ENCODE measurements around the gene RNF19B.
A peak's percentile ranks its signal among the peaks of the same experiment; 100 is the strongest.

RNF19B gene

GRCh38 chr1:32967888-32968568, 3.4 kb upstream of the RNF19B start:
- no peak for DNase-seq

- no peak for DNase-seq
These were observed 2.3 kb upstream of the RNF19B start for GRCh38 chr1:32966900-32967299.

- no peak for DNase-seq
These were observed 690 bp upstream of the RNF19B start for GRCh38 chr1:32965251-32965747.

- DNase-seq: peak; percentile 62
These were observed 706 bp downstream of the RNF19B start for GRCh38 chr1:32963746-32964460.

- no peak for DNase-seq
These were observed 2.2 kb downstream of the RNF19B start for GRCh38 chr1:32962248-32962896.

- DNase-seq: no peak
These were observed 3.7 kb downstream of the RNF19B start for GRCh38 chr1:32960819-32961355.

- DNase-seq: no peak
These were observed 4.3 kb downstream of the RNF19B start for GRCh38 chr1:32960342-32960741.

- DNase-seq: no peak
These were observed 5.8 kb downstream of the RNF19B start for GRCh38 chr1:32958827-32959226.

GRCh38 chr1:32957017-32957416, 7.6 kb downstream of the RNF19B start:
- no peak for DNase-seq

- no peak for DNase-seq
These were observed 10.4 kb downstream of the RNF19B start for GRCh38 chr1:32954168-32954567.

GRCh38 chr1:32953495-32953894, 11.1 kb downstream of the RNF19B start:
- no peak for DNase-seq

GRCh38 chr1:32949519-32949918, 15.1 kb downstream of the RNF19B start:
- DNase-seq: no peak

GRCh38 chr1:32948905-32949304, 15.7 kb downstream of the RNF19B start:
- DNase-seq: no peak

GRCh38 chr1:32948390-32948722, 16.3 kb downstream of the RNF19B start:
- no peak for DNase-seq

- no peak for DNase-seq
These were observed 16.8 kb downstream of the RNF19B start for GRCh38 chr1:32947669-32948389.

- DNase-seq: no peak
These were observed 18.2 kb downstream of the RNF19B start for GRCh38 chr1:32946413-32946812.

GRCh38 chr1:32944180-32944579, 20.4 kb downstream of the RNF19B start:
- DNase-seq: no peak

- no peak for DNase-seq
These were observed 24.8 kb downstream of the RNF19B start for GRCh38 chr1:32939655-32940371.

GRCh38 chr1:32937061-32937460, 27.5 kb downstream of the RNF19B start:
- no peak for DNase-seq

GRCh38 chr1:32934535-32934934, 30.1 kb downstream of the RNF19B start:
- DNase-seq: no peak

GRCh38 chr1:32933742-32934322, 30.8 kb downstream of the RNF19B start:
- DNase-seq: no peak

GRCh38 chr1:32931760-32932159, 32.8 kb downstream of the RNF19B start:
- no peak for DNase-seq

Measured in activated gamma-delta T cell (primary cell).